GM19025 (cell line): ENCODE measurements around the gene CBFA2T3.

Experiments used
- ATAC-seq: cut with Tn5 transposase; IDR thresholded peaks from one replicate; pipeline ENCODE4 v1.9.1; 2021; ENCODE audit warnings: mild to moderate bottlenecking, low read depth, moderate library complexity; ENCODE audit not compliant: unreplicated experiment

The CBFA2T3 gene

GRCh38 chr16:88853325-88853941 lies 123.6 kb downstream of the CBFA2T3 start:
- no peak for ATAC-seq

- ATAC-seq, result no peak
Observed at GRCh38 chr16:88851616-88852015, 125.4 kb downstream of the CBFA2T3 start.

- no peak for ATAC-seq
Observed at GRCh38 chr16:88850531-88851199, 126.3 kb downstream of the CBFA2T3 start.

GRCh38 chr16:88848557-88848956 lies 128.4 kb downstream of the CBFA2T3 start:
- ATAC-seq, result no peak

GRCh38 chr16:88847654-88848053 lies 129.4 kb downstream of the CBFA2T3 start:
- ATAC-seq, result no peak

DNA sequence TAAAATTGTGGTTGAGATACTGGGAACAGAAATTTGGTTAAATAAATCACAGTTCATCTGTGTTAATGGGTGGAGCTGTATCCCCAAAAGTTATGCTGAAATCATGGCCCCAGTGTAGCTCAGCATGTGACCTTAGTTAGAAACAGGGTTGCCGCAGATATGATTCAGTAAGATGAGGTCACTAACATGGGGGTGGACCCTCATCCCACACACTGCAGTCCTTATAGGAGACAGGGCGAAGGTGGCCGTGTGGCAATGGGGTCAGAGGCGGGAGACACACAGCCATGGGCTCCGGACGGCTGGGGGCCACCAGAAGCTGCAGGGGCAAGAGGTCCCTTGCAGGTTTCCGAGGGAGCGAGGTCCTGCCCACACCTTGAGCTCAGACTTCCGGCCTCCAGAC lies 130.9 kb downstream of the CBFA2T3 start:
- ATAC-seq, result no peak

DNA sequence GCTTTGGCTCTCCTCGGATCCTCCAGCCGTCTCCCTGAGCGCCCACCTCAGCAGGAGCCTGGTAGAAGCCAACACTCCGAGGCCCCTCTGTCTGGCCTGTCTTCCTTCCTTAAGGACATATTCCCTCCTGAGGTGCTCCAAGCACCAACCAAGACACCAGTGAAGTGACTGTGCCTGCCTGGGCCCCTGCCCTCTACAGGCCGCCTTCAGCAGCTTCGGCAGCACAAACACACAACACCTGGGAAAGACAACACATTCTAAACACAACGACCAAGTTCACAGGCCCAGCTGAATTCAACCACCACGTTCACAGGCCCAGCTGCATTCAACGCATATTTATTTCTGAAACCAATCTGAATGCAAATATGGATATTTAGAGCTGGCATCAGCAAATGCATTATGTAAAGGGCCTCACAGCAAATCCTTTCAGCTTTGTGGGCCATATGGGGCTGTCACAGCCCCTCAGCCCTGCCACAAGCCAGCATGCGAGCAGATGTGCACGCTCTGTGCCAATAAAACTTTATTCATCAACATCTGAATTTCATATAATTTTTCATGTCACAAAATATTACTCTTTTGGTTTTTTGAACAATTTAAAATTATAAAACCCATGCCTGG lies 132.5 kb downstream of the CBFA2T3 start:
- no peak for ATAC-seq

DNA sequence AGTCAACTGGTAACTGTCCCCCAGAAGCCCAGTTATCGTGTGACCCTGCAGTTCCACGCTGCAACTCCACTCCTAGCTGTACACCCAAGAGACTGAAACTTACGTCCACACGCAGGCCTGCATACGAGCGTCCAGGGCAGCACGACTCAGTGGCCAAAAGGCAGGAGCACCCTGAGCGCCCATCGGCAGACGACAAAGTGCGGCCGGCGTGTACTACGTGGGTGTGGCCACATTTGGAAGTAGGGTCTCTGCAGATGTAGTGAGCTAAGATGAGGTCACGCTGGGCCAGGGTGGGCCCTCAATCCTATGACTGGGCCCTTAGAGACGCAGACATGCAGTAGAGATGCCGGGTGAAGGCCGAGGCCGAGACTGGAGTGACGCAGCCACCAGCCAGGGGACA lies 133.8 kb downstream of the CBFA2T3 start:
- ATAC-seq, result no peak

DNA sequence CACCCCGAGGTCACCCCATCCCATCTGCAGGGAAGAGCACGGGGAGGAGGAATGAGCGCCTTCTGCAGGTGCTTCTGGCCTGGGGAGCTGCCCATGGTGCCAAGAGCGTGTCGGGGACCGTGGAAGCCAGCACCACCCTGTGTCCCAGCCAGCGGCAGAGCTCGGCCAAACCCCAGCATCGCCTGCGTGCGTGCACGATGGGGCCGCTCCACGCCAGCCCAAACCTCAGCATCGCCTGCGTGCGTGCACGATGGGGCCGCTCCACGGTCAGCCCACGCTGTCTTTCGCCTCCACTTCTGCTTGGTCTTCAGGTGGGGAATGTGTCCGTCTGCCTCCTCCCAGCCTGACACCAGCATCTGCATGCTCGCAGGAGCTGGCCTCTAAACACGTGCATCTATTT lies 134.2 kb downstream of the CBFA2T3 start:
- ATAC-seq, result no peak

- no peak for ATAC-seq
Observed at GRCh38 chr16:88842308-88842756, 134.7 kb downstream of the CBFA2T3 start.

DNA sequence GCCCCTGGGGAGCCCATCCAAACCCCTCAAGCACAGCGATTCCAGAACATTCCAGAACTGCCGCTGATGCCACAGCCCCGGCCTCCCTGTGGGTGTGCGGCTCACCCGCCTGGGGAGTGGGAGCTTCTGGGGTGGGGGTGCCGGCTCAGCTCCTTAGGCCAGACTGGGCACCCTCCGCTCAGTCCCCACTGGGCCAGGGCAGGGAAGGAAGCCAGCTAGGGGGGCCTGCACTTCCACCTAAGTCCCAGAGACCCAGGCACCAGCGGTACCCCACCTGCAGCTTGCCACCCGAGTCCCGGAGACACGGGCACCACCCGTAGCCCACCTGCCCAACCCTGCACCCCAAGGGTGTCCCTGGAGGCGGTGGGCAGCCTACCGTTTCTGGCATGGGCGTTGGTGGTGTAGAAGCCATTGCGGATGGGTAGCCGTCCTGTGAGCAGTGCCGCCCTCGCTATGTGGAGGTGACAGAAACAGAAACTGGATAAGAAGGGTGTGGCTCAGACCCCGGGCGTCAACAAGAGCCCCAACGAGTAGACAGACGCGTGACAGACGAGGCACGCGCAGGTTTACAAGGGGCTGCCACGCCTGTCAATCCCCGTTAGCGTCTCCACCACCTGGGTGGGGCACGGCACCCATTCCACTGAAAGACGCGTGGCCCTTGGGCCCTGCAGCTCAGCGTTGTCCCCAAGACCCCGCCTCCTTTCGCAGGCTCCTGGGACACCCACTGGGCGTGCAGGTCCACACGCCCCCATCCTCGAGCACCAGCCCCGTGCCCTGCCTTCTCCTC lies 135.3 kb downstream of the CBFA2T3 start:
- ATAC-seq, result no peak

DNA sequence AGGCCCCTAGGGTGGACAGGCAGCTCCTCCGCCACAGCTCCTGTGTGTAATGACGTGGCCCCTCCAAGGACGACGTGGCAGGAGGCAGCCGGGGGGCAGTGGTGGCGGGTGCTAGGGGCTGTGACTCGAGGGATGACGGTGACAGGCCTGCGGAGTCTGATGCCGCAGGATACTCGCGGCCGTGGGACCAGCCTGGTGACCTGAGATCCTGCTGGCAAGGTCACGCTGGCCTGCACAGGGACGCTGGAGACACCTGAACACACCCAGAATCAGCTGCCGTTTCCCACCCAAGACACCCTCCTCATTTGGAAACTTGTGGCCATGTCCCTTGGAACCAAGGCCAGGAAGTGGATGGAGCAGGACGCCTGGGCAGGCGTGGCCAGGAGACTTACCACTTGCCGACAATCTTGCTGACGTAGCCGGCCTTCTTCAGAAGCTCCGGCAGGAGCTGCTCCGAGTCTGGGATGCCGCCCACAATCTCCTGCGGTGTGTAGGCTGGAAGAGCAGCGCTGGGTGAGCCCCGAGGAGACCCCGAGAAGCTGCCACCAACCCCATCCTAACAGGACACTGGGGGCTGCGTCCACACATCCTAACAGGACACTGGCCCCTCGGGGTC lies 136.3 kb downstream of the CBFA2T3 start:
- no peak for ATAC-seq

DNA sequence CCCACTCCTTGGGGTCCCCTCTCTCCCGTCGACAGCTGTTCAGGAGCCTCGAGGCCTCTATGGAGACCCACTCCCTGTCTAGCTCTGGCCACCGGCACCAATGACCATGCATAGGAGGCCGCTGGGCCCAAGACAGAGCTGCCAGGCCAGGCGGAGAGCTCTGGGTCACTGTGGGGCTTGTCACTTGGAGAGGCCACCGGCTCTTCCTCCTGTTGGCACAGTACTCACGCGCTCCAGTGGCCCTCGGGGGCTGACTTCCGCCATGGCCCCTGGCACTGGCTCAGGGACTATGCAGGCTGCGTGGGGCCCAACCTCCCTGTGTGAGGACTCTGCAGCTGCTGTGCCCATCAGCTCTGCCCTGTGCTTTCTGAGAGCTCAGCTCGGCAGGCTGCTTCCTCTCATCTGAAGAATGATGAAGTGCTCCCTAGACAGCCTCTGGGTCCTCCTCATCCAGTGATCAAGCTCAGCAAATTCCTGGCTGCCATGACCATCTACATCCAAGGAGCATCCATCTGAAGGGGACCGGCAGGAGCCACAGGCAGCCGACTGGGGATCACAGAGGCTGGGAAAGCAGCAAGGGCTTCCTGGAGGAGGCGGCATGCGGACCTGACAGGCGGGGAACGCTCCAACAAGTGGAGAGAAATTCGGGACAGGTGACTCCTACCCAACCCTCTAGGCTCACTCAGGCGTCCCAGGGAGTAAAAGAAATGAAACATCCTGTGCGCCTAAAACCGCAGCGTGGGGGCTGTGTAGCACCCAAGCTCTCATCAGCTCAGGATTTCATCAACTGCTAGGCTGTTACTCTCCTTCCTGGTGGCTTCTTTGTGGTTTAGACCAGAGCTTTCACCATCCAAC lies 137.0 kb downstream of the CBFA2T3 start:
- no peak for ATAC-seq

GRCh38 chr16:88839026-88839529 lies 137.9 kb downstream of the CBFA2T3 start:
- ATAC-seq, result no peak

GRCh38 chr16:88838566-88838965 lies 138.4 kb downstream of the CBFA2T3 start:
- no peak for ATAC-seq

DNA sequence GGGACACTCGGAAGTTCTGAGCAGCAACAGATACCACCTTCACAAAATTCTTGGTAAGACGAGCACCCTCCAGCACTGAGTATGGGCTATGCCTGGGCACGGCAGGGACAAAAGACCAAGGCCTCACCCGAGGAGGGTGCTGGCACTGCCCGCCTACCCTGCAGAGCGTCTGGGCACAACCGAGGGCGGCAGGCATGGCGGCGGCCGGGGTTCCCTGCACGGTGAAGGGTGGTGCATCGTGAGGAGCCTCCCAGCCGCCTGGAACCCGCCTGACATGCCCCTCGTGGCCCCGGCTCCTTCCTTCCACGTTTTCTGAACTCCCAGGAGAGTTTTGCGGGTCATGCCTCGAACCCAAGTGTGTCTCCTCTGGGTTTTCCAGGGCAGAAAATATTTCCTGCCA lies 139.2 kb downstream of the CBFA2T3 start:
- ATAC-seq, result no peak

GRCh38 chr16:88836791-88837190 lies 140.2 kb downstream of the CBFA2T3 start:
- no peak for ATAC-seq

DNA sequence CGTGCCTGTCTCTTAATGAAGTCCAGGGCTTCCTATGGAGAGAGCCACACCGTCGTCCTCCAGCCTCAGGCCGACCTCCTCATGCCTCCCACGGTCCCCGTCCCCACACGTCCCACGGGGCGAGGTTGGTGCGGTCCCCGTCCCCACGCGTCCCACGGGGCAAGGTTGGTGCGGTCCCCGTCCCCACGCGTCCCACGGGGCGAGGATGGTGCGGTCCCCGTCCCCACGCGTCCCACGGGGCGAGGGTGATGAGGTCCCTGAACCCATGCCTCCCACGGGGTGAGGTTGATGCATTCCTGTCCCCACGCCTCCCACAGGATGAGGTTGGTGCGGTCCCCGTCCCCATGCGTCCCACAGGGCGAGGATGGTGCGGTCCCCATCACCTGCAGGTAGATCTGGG lies 141.2 kb downstream of the CBFA2T3 start:
- no peak for ATAC-seq

DNA sequence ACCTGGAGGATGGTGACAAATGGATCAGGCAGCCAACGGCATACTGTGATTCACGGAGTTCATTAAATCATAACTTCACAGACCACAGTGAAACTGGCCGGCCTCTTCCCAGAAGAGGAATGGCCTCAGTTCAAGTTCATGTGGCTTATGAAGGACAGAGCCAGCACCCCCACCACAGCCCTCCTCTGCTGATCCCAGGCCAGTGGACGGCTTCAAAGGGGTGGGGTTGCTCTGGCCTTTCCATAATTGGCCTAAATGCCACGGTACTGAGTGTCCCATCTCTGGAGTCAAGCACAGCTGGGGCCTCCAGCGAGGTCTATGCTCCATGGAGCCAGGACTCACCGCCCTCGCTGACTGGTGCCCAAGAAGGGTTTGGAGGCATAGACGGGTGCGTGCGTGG lies 141.6 kb downstream of the CBFA2T3 start:
- ATAC-seq, result no peak

- no peak for ATAC-seq
Observed at GRCh38 chr16:88834670-88835069, 142.3 kb downstream of the CBFA2T3 start.
